ENCODE results near the gene CTNNA2.

Gene CTNNA2

DNA sequence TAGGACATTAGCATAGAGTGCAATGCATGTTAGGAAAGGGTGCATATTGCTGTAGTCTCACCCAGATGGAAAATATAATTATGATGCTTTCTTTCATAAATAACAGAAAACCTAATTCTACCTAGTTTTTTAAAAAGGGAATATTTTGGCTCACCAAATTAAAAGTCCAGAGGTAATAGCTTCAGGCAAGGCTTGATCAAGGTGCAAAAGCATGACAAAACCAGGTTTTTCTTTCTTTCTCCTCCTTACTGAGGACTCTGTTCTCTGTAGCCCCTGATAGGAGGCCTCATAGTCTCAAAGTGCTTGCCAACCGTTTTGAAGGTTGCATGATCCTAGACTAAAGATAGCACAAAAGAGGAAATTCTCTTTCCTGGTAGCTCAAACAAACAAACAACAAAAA lies 349.9 kb downstream of the CTNNA2 start:
- no peak for DNase-seq

DNA sequence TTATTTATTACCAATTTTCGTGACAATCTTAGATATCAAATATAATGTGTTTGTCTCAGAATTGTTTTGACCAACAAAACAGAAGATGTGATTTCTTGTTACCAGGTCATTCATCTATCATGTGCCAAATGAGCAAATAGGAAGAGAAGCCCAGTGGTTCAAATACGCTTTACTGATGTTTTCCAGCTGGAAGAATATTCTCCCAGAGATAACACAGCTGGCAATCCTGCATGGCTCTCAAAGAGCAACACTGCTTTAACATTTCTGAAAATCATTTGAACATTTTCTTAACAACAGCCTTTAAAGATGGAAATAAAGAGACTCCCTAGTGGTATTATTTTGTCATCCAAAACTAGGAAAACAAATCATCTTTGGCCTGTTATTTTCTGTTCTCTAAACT lies 359.8 kb downstream of the CTNNA2 start:
- no peak for DNase-seq

DNA sequence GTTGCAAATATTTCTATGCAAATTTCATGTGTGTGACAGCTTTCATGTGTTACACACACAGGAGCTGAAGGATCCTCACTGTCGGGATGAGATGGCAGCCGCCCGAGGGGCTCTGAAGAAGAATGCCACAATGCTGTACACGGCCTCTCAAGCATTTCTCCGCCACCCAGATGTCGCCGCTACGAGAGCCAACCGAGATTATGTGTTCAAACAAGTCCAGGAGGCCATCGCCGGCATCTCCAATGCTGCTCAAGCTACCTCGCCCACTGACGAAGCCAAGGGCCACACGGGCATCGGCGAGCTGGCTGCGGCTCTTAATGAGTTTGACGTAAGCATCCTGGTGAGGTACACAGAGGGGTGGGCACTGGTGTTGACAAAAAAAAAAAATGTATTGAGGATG lies 361.2 kb downstream of the CTNNA2 start:
- no peak for DNase-seq

DNA sequence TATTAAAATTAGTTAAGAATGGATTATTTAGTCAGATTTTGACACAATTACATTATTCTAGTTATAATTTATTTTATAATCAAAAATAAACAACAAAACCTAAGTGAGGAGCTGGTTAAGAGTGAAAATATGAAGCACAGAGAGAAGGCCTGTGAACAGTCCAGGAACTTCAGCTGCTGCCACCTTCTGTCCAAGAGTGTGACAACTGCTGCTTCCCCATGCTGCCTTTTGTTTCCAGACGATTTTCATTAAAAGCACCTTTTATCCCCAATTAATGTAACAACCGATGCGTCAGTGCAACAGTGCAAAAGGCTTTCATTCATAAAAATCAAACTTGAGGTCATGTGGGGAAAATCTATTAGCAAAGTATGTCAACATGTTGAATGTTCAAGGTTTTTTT lies 363.6 kb downstream of the CTNNA2 start:
- peak; percentile 33 for DNase-seq

DNA sequence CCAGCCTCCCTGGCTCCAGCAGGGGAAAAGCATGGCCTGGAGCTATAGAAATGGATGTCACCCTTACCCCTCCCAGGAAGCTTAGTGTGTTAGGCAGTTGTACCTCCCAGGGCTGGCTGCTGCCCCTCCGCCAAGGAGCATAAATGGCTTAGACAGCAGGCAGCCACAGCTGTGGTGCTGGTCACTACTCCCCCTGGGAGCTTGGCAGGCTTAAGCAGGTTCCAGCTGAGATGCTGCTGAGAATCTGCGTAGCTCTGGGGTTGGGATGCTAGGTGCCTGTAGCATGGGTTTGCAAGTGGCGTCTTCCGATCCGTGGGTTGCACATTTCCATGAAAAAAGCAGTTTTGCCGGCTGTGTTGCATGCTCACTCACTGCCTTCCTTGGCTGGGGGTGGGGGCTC lies 369.7 kb downstream of the CTNNA2 start:
- DNase-seq: no peak

- DNase-seq: peak; percentile 77
Measured at GRCh38 chr2:79887747-79888374, 375.0 kb downstream of the CTNNA2 start.

DNA sequence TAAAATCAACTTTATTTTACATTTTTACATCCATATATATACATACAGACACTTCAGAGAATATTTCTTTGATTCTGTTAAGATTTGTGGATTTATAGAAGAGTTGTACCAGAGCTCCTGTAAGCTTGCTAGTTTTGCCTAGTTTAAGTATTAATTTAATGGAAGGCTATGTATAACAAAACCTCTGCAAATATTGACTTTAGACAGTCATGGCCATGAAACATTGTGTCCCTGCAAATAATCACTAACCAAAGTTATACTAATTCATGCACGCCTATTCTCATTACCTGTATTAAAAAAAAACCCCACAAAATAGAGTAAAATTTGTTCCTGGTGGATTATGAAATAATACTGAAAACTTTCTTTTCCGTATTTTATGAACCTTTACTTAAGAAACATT lies 379.3 kb downstream of the CTNNA2 start:
- no peak for DNase-seq

- DNase-seq: no peak
Measured at GRCh38 chr2:79899196-79899595, 386.3 kb downstream of the CTNNA2 start.

- DNase-seq: no peak
Measured at GRCh38 chr2:79901161-79901560, 388.3 kb downstream of the CTNNA2 start.

DNA sequence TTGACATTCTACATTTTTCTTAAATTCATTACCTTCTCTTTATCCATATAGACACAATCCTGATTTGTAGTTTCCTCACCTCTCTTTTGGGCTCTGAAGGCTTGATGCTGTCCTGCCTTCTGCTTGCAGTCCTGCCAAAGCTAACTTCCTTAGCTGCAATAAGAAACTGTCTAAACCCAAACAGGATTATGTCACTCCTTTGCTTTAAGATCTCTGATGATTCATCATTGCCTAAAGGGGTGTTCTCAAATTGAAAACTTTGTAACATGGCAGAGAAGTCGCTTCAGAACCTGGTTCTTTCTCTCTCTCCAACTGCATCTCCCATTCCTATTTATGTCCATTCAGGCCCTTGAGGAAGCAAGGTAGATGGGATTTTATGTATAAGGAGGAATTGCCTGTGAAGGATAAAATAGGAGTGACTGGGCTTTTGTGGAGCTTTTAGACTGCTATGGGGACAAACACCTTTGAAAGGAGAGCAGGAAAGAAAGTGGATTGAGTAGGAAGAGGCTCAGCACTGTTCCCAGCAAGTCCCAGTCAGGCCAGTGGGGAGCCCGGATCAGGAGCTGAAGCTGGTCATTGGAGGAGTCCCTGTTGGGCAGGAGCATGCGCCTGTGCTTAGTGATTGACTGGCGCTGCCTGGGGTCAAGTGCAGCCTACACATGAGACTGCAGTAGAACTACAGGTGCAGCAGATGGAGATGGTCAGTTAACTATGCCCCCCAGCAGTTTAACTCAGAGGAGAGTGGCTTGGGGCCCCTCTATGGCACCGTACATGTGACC lies 390.6 kb downstream of the CTNNA2 start:
- no peak for DNase-seq

GRCh38 chr2:79906139-79906890 lies 393.5 kb downstream of the CTNNA2 start:
- no peak for DNase-seq

GRCh38 chr2:79909521-79909920 lies 396.7 kb downstream of the CTNNA2 start:
- no peak for DNase-seq

DNA sequence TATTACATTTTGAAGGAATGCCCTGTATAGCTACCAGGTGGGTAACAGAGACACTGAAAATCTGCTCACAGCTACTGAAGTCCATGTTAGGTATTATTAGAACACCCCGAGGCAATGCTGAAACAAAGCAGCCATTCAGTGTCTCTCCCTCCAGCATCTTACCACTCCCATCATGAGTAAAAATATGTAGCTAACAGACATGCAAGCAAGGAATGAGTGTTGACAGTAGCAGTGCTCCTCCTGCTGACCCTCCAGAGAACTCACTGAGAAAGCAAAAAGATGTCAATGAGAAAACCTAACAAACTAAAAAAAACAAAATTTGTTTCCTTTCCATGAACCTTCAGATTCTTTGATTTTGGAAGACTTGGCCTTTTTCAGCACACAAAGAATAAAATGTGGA lies 397.8 kb downstream of the CTNNA2 start:
- no peak for DNase-seq

DNA sequence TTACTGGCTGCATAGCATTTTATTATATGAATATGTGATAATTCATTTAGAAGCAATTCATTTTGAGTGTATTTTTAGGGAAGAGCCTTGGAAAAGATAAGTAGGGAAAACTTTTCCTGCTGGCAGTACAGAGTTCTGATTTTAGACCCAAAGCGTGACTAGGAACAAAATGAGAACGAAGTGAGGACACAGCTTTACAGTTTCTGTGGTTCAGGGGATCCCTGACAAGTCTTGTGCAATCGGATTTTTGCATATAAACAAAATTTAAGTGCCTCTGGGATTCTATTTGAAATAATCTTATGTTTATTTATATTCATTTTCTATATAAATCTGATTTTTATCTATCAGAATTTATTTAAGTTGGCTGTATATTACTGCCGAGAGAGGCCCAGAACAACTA lies 402.6 kb downstream of the CTNNA2 start:
- DNase-seq: no peak

DNA sequence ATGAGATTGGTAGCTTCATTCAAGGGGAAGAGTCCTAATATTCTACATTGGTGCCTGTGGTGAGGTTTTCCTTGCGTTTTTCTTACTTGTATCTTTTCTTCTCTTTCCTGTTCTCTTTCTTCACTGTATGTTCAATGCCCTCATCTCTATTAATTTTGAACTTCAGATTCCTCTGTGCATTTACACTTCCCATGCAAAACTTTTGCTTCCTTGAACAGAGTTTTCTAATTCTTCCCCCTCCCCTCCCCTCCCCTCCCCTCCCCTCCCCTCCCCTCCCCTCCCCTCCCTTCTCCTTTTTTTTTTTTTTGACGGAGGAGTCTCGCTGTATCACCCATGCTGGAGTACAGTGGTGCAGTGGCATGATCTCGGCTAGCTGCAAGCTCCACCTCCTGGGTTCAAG lies 403.4 kb downstream of the CTNNA2 start:
- no peak for DNase-seq

DNA sequence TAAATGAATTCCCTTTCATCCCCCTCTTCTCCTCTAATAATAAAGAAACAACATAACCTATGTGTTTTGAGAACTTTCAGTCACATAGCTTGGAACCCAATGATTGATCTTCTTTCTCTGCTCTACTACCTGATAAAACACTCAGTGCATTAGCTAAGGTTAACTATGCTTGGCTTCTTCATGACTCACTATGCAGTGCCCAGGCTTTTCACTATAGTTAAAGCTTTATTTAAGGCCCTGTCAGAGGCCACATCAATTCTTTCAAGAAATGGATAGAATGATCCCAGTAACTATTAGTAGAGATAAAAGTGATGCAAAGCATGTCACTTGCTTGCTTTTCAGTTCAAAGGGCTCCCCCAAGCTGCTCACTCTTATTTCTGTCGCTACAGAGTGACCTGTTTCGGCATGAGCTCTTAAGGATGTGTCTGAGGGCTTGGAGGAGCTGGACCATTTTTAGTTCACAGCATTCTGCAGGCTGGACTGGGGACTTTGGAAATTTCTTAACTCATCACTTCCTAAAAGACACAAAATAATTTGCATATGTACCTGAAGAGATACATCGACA lies 407.7 kb downstream of the CTNNA2 start:
- DNase-seq: no peak

- no peak for DNase-seq
Measured at GRCh38 chr2:79929624-79930023, 416.8 kb downstream of the CTNNA2 start.

GRCh38 chr2:79935046-79935732 lies 422.3 kb downstream of the CTNNA2 start:
- DNase-seq: no peak

GRCh38 chr2:79935771-79936657 lies 423.2 kb downstream of the CTNNA2 start:
- peak; percentile 76 for DNase-seq

DNA sequence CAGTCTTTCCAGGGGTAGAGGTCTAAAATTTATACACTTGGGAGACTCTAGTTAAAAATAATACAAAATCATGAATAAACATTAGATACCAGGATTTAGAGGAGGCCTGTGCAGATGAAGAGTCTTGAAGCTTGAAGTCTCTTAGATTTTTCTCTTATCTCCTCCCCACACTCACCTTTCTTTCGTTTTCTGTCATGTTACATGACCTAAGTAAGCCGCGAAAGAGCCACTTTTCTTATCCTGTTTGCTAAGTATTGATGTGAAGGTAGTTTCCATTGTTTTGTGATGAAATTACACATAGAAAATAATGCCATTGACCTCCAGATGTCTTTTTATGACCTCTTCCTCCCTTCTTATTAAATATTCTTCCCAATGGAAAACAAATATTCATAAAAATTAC lies 423.9 kb downstream of the CTNNA2 start:
- DNase-seq: no peak

DNA sequence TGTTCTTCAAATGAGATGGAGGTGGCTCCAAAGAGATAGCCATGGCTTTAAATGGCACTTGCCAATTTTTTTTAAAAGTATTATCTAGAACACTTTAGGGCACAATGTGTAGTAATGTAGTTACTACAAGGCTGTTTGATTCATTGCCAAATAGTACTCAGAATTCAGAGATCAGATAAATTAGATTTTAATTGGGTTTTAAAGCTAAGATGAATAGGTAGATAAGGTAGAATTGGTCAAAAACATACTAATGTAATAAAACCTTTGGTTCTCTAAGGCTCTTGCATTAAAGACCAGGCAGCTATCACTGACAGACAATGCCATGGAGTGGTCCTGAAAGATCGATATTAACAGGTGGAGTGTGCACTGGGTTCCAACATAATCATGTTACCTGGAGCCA lies 425.8 kb downstream of the CTNNA2 start:
- DNase-seq: no peak

DNA sequence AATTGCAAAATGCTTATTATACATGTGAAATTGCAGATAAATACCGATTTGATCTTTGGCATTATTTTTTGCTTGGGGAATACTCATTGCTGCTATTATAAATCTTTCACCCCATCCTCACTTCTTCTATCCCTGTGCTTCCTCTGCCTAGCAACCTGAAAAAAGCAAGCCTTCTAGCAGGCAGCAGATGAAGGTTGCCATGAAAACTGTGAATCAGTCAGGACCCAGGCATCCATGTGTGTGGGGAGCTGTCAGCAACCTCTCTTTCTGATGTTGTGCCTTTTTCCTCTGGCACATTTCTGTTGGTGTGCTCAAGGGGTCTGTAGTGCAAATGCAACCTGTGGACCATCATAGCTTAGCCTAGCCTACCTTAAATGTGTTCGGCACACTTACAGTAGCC lies 427.5 kb downstream of the CTNNA2 start:
- no peak for DNase-seq

Measured in NCI-H1694 (cell line).